Measurements from ENCODE around the gene DEXI. TPM values are rescaled to one million over a fixed set of nuclear protein-coding genes. Genes with fewer than 3 reads are reported as not detected.

DEXI gene
- total RNA-seq = 40.7 and 51.1 TPM in 2 replicates

DNA sequence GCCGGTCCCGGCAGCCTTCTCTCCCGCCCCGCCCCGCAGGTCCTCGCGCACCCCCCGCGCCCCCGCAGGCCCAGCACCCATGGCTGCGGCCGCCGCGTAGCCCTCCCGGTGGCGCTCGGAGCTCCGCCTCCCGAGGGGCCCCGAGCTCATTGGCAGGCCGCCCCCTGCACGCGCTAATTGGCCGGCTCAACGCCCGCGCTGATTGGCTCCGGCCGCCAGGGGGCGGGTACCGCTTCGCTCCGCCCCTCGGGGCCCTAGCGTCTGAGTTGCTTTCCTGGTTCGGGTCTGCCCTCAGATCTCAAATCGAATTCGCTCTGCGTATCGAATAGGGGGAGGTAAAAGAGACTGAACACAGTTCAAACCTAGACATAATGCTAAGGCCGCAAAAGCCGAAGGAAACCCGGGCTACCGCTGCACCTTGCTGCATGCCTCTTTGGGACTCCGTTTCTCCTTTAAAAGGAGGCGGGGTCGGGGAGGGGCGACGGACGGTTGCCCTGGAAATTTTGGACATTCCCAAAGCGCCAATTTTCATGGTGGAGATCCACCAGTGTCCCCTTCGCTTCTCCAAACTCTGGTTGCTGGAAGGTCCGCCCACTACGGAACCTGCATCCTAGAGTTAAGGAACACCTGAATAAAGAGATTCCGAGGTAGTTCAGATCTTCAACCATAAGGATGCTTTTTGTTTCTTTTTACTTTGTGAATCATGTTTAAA lies at the start of gene DEXI:
TSS of gene DEXI (minus strand) at position 117 of the 712 bp plus-strand sequence. CDS start 463 bp downstream, outside the sequence.

DNA sequence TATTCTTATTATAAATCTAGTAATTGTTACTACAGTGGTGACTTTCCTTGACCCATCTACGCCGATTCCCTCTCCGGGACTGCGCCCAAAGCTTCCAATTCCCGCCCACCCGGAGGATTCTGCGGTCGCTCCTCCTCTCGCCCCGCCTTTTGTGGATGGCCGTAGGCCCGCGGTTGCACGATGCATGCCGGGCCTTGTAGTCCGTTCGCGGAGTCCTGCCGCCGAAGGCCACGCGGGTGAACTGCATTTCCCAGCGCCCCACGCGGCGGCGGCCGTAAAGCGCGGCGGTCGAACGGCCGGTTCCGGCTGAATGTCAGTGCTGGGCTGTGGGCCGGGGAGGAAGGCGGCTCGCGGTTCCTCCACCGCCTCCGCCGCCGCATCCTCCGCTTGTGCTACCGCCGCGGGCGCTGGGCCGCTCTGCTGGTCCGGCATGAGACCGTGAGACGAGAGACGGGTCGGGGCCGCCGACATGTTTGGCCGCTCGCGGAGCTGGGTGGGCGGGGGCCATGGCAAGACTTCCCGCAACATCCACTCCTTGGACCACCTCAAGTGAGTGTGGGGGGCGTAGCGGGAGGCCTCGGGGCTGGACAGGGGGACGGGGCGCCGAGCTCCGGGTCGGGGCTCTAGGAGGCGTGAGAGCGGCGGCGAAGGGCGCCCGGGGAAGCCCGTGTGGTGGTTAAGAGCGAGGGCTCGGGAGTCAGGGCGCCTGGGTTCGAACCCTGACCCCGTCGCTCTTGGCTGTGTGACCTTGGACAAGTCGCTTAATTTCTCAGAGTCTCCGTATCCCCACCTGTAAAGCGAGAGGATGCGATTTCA lies 2.2 kb upstream of the DEXI start, which contains the start of gene CLEC16A:
TSS of gene CLEC16A (plus strand) at position 316 of the 816 bp plus-strand sequence. CDS start at position 470, 154 bp downstream.

Other genes starting within 250 kb of the DEXI start
- under 0.01 TPM in 1 of 2 replicates, not detected in the other for gene TEKT5, start 247.5 kb downstream of the DEXI start, total RNA-seq
- 18.8 and 25.2 TPM in 2 replicates for gene NUBP1, start 198.6 kb downstream of the DEXI start, total RNA-seq
- gene TVP23A, start 123.7 kb downstream of the DEXI start, total RNA-seq = not detected in 2 replicates
- 0.43 TPM in 1 of 2 replicates, not detected in the other for gene CIITA, start 65.3 kb downstream of the DEXI start, total RNA-seq
- gene CLEC16A, start 2.1 kb upstream of the DEXI start, total RNA-seq = 27.1 and 30.4 TPM in 2 replicates